GM10248 (cell line): ENCODE data around the gene CCDC91.

Experiments used
- CTCF ChIA-PET: fragments of 300-600 bp; sonication (Branson Sonifier 250); formaldehyde crosslinking; extraction: SDS; loops from one replicate; lab custom pipeline; 2021; ENCODE audit warnings: antibody characterized with exemption; lab: Yijun Ruan, JAX
- POLR2A ChIA-PET: fragments of 350-650 bp; sonication (Branson Sonifier 250); formaldehyde crosslinking; extraction: SDS; loops from one replicate; lab custom pipeline; 2020; ENCODE audit warnings: antibody characterized with exemption; lab: Yijun Ruan, JAX
- DNase-seq: peaks from one replicate; pipeline ENCODE4 v3.0.0; 2012; ENCODE audit errors: extremely low spot score
- TF ChIP-seq, protein P1 (sequence below): IDR thresholded peaks from 2 replicates; pipeline ENCODE4 v1.5.1; 2012; ENCODE audit warnings: mild to moderate bottlenecking, low read depth; ENCODE audit errors: extremely low read depth, missing control alignments, control extremely low read depth

CCDC91 gene

DNA sequence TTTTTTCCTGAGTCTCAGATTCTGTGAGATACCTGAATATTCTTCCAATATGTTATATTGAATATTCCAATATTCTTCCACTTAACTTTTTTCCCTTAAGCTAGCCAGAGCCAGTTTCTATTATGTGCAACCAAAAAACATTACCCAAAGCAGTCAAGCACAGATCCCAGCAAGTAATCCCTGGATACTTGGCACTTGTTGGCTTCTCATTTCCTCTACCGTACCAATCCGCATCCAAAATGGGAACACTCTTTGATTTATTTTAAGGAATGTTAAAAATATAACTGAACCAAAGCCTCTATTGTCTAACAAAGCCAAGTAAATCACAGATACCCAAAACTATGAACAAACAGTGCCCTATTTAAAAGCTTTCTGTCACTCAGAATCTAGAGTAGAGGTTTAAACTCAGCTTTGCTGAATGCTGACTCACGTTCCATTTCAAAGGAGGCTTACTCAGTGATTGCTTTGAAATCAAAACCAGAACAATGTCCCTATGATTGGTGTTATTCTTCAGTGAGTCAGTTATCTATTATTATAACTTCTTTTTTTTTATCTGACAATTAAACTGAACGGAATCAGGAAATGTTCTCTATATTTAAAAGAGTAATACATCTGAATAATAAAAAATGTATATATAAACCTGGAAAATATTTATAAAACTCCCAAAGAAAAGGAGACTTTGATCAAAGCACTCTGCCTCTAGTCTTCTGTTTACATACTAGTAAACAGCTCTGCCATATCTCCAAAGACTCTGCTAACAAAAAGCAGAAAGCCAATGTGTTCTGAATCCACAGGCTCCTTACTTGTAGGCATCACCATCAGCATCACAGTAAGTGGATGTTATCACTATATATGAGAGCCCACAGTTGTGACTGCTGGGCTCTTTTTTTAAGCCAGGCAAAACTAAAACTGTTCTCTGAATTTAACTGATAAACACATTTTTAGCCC, 360.8 kb downstream of the CCDC91 start:
- no peak for DNase-seq
- TF ChIP-seq, protein P1, sequence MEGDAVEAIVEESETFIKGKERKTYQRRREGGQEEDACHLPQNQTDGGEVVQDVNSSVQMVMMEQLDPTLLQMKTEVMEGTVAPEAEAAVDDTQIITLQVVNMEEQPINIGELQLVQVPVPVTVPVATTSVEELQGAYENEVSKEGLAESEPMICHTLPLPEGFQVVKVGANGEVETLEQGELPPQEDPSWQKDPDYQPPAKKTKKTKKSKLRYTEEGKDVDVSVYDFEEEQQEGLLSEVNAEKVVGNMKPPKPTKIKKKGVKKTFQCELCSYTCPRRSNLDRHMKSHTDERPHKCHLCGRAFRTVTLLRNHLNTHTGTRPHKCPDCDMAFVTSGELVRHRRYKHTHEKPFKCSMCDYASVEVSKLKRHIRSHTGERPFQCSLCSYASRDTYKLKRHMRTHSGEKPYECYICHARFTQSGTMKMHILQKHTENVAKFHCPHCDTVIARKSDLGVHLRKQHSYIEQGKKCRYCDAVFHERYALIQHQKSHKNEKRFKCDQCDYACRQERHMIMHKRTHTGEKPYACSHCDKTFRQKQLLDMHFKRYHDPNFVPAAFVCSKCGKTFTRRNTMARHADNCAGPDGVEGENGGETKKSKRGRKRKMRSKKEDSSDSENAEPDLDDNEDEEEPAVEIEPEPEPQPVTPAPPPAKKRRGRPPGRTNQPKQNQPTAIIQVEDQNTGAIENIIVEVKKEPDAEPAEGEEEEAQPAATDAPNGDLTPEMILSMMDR = no peak
- POLR2A ChIA-PET = no interaction called here
- CTCF ChIA-PET = interaction anchor here (0.7 to 0.9 kb wide), 2 partner anchors 8 to 21 kb away, joined by 3 read pairs; no protein-coding TSS in a partner anchor

DNA sequence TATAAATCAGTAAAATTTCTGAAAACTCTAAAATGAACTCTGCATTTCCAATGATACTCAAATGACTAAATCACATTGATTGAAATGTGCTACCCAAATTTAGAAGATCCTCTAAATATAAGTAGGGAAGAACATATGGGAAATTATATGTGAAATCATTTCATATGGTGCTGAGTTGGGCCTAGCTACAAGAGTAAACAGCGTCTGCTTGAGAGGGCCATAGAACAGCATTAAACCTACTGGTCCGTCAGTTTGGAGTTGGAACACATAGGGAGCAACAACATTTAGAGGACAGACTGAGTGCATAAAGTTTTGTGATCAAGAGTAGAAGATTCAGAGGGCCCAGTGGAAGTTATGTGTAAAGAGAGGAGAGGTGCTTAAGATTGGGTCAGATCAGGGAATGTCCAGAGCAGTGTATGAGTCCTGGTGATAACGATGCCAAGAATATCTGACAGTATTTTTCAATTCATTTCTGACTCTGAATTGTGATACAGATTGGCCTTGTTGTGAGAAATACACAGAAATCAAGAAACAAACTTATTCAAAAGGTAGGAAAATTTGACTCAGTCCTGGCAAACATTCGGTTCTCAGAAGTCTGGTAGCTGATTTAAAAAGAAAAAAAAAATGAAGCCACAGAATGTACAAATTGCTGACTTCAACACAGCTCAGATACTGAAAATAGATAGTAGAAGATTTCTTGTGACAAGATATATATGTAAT, 362.2 kb downstream of the CCDC91 start:
- no peak for DNase-seq
- TF ChIP-seq, protein P1 = no peak
- ChIA-PET CTCF (interaction anchor here (1.2 kb wide), 1 partner anchor 44 kb away, joined by 3 read pairs; no protein-coding TSS in a partner anchor), POLR2A (no interaction called here)

DNA sequence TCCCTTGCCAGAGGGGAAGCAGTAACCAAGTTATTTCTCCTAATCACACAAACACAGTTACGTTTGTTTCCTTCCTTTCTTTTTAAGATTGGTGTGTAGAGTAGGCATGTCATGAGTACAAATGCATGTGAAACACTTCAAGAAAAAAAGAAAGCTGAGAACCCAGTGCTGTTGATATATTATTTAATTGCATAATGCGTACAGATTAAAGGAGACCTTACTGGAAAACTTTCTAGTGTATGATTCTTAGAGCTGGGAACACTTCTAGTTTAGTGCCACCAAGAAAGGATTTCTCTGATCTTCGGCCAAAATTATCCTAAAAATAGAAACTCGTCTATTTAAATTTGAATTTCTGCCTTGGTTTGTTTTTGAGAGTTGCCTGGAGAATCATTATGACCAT, 365.5 kb downstream of the CCDC91 start:
- TF ChIP-seq, protein P1 = no peak
- ChIA-PET POLR2A (no interaction called here), CTCF (interaction anchor here (1.4 kb wide), 1 partner anchor 11 kb away, joined by 8 read pairs; no protein-coding TSS in a partner anchor)
- DNase-seq = no peak

DNA sequence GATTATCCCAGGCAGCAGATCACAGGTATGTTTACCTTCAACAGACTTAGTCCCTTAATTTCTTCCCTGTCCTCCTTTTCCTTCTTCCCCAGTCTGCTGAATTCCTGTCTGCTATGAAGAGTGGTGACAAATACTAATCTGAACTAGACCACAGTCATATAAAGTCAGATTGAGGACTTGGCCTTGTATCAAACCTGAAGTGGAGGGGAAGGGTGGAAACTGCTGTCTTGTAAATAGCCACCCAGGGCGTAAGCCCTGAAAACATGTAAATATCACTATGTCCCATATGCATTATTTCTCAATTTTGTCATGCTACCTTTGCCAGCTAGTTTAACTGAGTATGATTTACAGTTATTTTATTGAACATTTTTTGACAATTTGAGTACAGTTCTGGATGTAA, 368.0 kb downstream of the CCDC91 start:
- CTCF ChIA-PET = no interaction called here
- no peak for DNase-seq
- POLR2A ChIA-PET = no interaction called here
- TF ChIP-seq, protein P1 = no peak

DNA sequence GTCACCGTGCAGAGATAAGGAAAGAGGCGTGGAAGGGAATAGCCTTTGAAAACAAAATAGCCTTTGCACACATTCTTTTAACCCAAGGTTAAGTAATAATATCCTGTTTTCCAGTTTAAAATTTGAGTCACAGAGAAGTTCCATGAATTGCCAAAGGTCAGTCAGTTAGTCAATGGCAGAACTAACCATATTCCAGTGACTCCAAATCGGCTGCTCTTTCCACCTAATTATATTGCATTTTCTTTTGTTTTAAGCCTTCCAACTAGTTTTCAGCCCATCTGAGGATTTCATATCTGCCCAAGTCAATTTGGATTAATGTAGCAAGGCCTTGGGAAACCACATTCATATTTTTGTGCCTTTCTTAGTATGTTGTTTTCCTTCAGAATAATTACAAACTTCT, 373.0 kb downstream of the CCDC91 start:
- ChIA-PET POLR2A (no interaction called here), CTCF (no interaction called here)
- TF ChIP-seq, protein P1 = no peak
- DNase-seq = no peak

DNA sequence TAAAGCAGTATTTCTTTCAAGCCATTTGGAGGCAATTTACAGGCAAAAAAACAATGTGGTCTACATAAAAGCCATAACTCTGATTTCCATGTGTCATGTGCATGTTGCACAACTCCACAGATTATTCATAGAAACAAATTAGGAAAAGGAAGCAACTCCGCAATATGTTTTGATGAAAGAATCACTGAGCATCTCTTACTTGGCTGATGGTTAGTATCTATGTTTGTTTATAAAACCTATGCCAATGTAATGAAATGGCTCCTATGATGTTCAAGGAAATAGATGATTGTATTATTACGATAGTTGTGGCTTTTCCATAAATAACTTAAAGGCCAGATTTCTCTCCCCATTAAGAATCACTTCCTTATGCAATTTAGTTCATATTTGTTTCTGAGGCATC, 373.7 kb downstream of the CCDC91 start:
- no peak for DNase-seq
- ChIA-PET CTCF (no interaction called here), POLR2A (no interaction called here)
- TF ChIP-seq, protein P1 = no peak
